Hepatocyte (in vitro differentiated cells): ENCODE results near the gene ETFB.

Experiments
- CTCF ChIP-seq: fragments of 200-600 bp; sonication (generic); IDR thresholded peaks from 2 replicates; pipeline ENCODE4 v1.5.1; 2016; ENCODE audit warnings: antibody characterized with exemption, mild to moderate bottlenecking; ENCODE audit not compliant: poor library complexity
- EZH2 ChIP-seq: fragments of 200-600 bp; sonication (generic); IDR thresholded peaks from 2 replicates; pipeline ENCODE4 v1.6.1; 2016; ENCODE audit warnings: antibody characterized with exemption, mild to moderate bottlenecking, borderline replicate concordance
- EZH2phosphoT487 ChIP-seq: fragments of 200-600 bp; sonication (generic); IDR thresholded peaks from one replicate; pipeline ENCODE4 v1.6.1; 2018; ENCODE audit warnings: antibody characterized with exemption, mild to moderate bottlenecking, low read depth, moderate library complexity; ENCODE audit not compliant: unreplicated experiment, severe bottlenecking

- TF ChIP-seq CTCF (no peak), EZH2phosphoT487 (no peak), EZH2 (no peak)
These were observed 23.0 kb upstream of the ETFB start for GRCh38 chr19:51389143-51389542.
